HepG2 (cell line): ENCODE measurements around the gene TOR4A. TPM values are rescaled to one million over a fixed set of nuclear protein-coding genes. Genes with fewer than 3 reads are reported as not detected.

ENCODE experiments used
- ATAC-seq: fragments of 200-7000 bp; cut with Tn5 transposase; 3 replicates; pipeline ENCODE4 v1.9.1; 2020; ENCODE audit warnings: mild to moderate bottlenecking, moderate library complexity
- BruUV-seq: library from RNA; stranded (reverse); fragments of 400-500 nt; replicated peaks from 2 replicates; lab custom pipeline; 2021; lab: Mats Ljungman, UMichigan
- CTCF ChIA-PET: fragments of 300-600 bp; formaldehyde crosslinking; extraction: SDS; loops from one replicate; lab custom pipeline; 2021; ENCODE audit warnings: low total read pairs, inconsistent platforms, low intra/inter-chr PET ratio; lab: Yijun Ruan, JAX
- POLR2A ChIA-PET: fragments of 350-600 bp; sonication (Branson Sonifier 250); formaldehyde crosslinking; loops from one replicate; lab custom pipeline; 2020; ENCODE audit warnings: antibody characterized with exemption, inconsistent platforms; lab: Yijun Ruan, JAX
- DNase-seq: peaks from one replicate; pipeline ENCODE4 v3.0.0-alpha.2; 2015; ENCODE audit warnings: low spot score
- FAIRE-seq: peaks from 3 replicates; lab custom pipeline; 2011; peaks lifted over from hg19 to GRCh38; lab: Jason Lieb, UNC
- H2AFZ ChIP-seq: one replicate; pipeline ENCODE4 v1.6.1; 2011; ENCODE audit warnings: low read length, inconsistent platforms
- H3K27ac ChIP-seq: fragments of 300-600 bp; 3 replicates; pipeline ENCODE4 v1.8.0; 2011; ENCODE audit warnings: mixed run types, mild to moderate bottlenecking, mixed read lengths, low read length, inconsistent platforms; ENCODE audit not compliant: insufficient read depth; ENCODE audit errors: extremely low read length
- H3K27me3 ChIP-seq, 2 experiments: fragments of 200-600 bp in 1 of 2; 2 replicates in 1 of 2; 3 replicates in 1 of 2; pipeline versions ENCODE4 v1.6.0 to v1.8.0; 2011; ENCODE audit warnings: low read length in 2 of 2, mild to moderate bottlenecking in 2 of 2, moderate library complexity in 2 of 2, inconsistent platforms in 1 of 2; ENCODE audit not compliant: insufficient read depth in 2 of 2, control insufficient read depth in 1 of 2
- H3K36me3 ChIP-seq, 2 experiments: fragments of 200-600 bp in 1 of 2; replicated peaks in 1 of 2; 2 replicates in 1 of 2; 3 replicates in 1 of 2; pipeline versions ENCODE4 v1.5.1 to v1.8.0; 2011; ENCODE audit warnings: low read length in 2 of 2, inconsistent platforms in 1 of 2; ENCODE audit not compliant: insufficient read depth in 2 of 2, control insufficient read depth in 1 of 2
- H3K4me1 ChIP-seq: 2 replicates; pipeline ENCODE4 v1.5.1; 2012; ENCODE audit warnings: low read length, inconsistent platforms; ENCODE audit not compliant: insufficient read depth
- H3K4me2 ChIP-seq: 2 replicates; pipeline ENCODE4 v1.6.0; 2011; ENCODE audit warnings: low read depth, low read length, inconsistent platforms
- H3K4me3 ChIP-seq, 3 experiments: fragments of 200-600 bp in 1 of 3; sonication (generic), shearing (Covaris generic) in 1 of 3; replicated peaks in 1 of 3; 2 replicates each; pipeline ENCODE4 v1.5.1; 2011 to 2016; ENCODE audit warnings: low read length in 3 of 3, inconsistent platforms in 2 of 3, low read depth in 2 of 3, mild to moderate bottlenecking in 2 of 3, control low read depth in 1 of 3, mixed read lengths in 1 of 3; ENCODE audit not compliant: insufficient read depth in 1 of 3
- H3K79me2 ChIP-seq: one replicate; pipeline ENCODE4 v1.6.1; 2011; ENCODE audit warnings: low read length, inconsistent platforms; ENCODE audit not compliant: insufficient read depth
- H3K9ac ChIP-seq: 2 replicates; pipeline ENCODE4 v1.6.0; 2011; ENCODE audit warnings: mild to moderate bottlenecking, low read depth, low read length, inconsistent platforms; ENCODE audit not compliant: insufficient read depth
- H3K9me3 ChIP-seq: 2 replicates; pipeline ENCODE4 v1.5.1; 2012; ENCODE audit warnings: mild to moderate bottlenecking, low read length
- H4K20me1 ChIP-seq: 2 replicates; pipeline ENCODE4 v1.6.0; 2011; ENCODE audit warnings: inconsistent platforms, mild to moderate bottlenecking, low read length, moderate library complexity; ENCODE audit not compliant: insufficient read depth
- JUN ChIP-seq: sonication (generic); formaldehyde crosslinking; IDR thresholded peaks from 2 replicates; pipeline ENCODE4 v1.4.0; 2020; ENCODE audit warnings: mild to moderate bottlenecking, missing genetic modification reagents
- KDM5A ChIP-seq: fragments of 200-600 bp; sonication (generic); IDR thresholded peaks from 2 replicates; pipeline ENCODE4 v1.7.0; 2018; ENCODE audit warnings: antibody characterized with exemption, mild to moderate bottlenecking, low read length, borderline replicate concordance
- NAIF1 ChIP-seq: sonication (generic); formaldehyde crosslinking; IDR thresholded peaks from 2 replicates; pipeline ENCODE4 v1.5.0; 2020; ENCODE audit warnings: mild to moderate bottlenecking, missing genetic modification reagents, borderline replicate concordance
- NFE2 ChIP-seq: sonication (generic); formaldehyde crosslinking; IDR thresholded peaks from 2 replicates; pipeline ENCODE4 v1.4.0; 2020; ENCODE audit warnings: missing genetic modification reagents
- PTBP1 ChIP-seq: fragments of 200-400 bp; formaldehyde crosslinking; IDR thresholded peaks from 2 replicates; pipeline ENCODE4 v1.6.1; 2018; ENCODE audit warnings: low read length, low read depth; ENCODE audit not compliant: poor library complexity, severe bottlenecking
- SIN3A ChIP-seq: IDR thresholded peaks from 2 replicates; pipeline ENCODE4 v1.6.1; 2011; ENCODE audit warnings: low read depth, mild to moderate bottlenecking, control low read depth, low read length, borderline replicate concordance
- SMAD3 ChIP-seq: sonication (generic); formaldehyde crosslinking; IDR thresholded peaks from 2 replicates; pipeline ENCODE4 v1.4.0; 2020; ENCODE audit warnings: missing genetic modification reagents
- TEAD3 ChIP-seq: optimal IDR thresholded peaks from 2 replicates; pipeline ENCODE3; 2016; ENCODE audit warnings: borderline replicate concordance
- ZFP90 ChIP-seq: sonication (generic); formaldehyde crosslinking; IDR thresholded peaks from 2 replicates; pipeline ENCODE4 v1.8.0; 2022; ENCODE audit warnings: missing genetic modification reagents, mild to moderate bottlenecking, inconsistent platforms, borderline replicate concordance
- ZNF549 ChIP-seq: sonication (generic); formaldehyde crosslinking; IDR thresholded peaks from 2 replicates; pipeline ENCODE4 v1.5.0; 2020; ENCODE audit warnings: missing genetic modification reagents
- ZNF589 ChIP-seq: sonication (generic); formaldehyde crosslinking; conservative IDR thresholded peaks from 2 replicates; pipeline ENCODE4 v1.8.0; 2022; ENCODE audit warnings: mild to moderate bottlenecking, moderate library complexity, missing genetic modification reagents
- ZNF790 ChIP-seq: sonication (generic); formaldehyde crosslinking; IDR thresholded peaks from 2 replicates; pipeline ENCODE4 v1.8.0; 2022; ENCODE audit warnings: missing genetic modification reagents, mild to moderate bottlenecking, borderline replicate concordance
- ZNF850 ChIP-seq: sonication (generic); formaldehyde crosslinking; conservative IDR thresholded peaks from 2 replicates; pipeline ENCODE4 v1.9.0; 2021; ENCODE audit warnings: mild to moderate bottlenecking, missing genetic modification reagents
- ZZZ3 ChIP-seq: sonication (generic); formaldehyde crosslinking; IDR thresholded peaks from 2 replicates; pipeline ENCODE4 v1.4.0; 2020; ENCODE audit warnings: missing genetic modification reagents, mild to moderate bottlenecking, borderline replicate concordance
- WGBS: methylation state at CpG from one replicate; pipeline ENCODE4 v1.1.6; 2017; ENCODE audit warnings: low lambda C conversion rate; 5-methylcytosine and 5-hydroxymethylcytosine counted together
- in situ Hi-C: cut with HindIII; loops from 2 replicates; pipeline ENCODE4 v1.10.0; 2017; ENCODE audit warnings: low pct_unique_long_range_greater_than_20kb; ENCODE audit not compliant: extremely low pct_ligation_motif_present
- intact Hi-C: fragments of 100-400 bp; cut with micrococcal nuclease; formaldehyde crosslinking; loops from one replicate; pipeline ENCODE4 v1.10.0; 2022; ENCODE audit not compliant: unreplicated experiment
- polyA plus RNA-seq, 8 experiments: library from polyadenylated mRNA; depleted of rRNA in 3 of 8; stranded (reverse) in 7 of 8; unstranded in 1 of 8; fragments of >200 nt; fragmentation: Illumina TruSeq in 4 of 8; extraction: Trizol in 4 of 8; gene quantifications; 2 replicates each; pipeline versions ENCODE4 v1.2.1 to v1.2.3, GENCODE V29; 2011 to 2016; ENCODE audit warnings: low read depth in 4 of 8, missing spikeins in 1 of 8, mixed read lengths in 1 of 8; ENCODE audit not compliant: insufficient read depth in 1 of 8
- total RNA-seq, 5 experiments: library from RNA; depleted of rRNA; stranded (reverse); fragments of >200 nt; fragmentation: Illumina TruSeq; extraction: Trizol; gene quantifications; 2 replicates each; pipeline ENCODE4 v1.2.3, GENCODE V29; 2016; ENCODE audit warnings: low read depth in 1 of 5
- TF ChIP-seq, protein P1 (sequence below): fragments of 450-650 bp; IDR thresholded peaks from 2 replicates; pipeline ENCODE4 v1.6.1; 2017; ENCODE audit warnings: mild to moderate bottlenecking
- TF ChIP-seq, protein P2 (sequence below): IDR thresholded peaks from 2 replicates; pipeline ENCODE4 v1.6.1; 2016; ENCODE audit warnings: low read depth, control low read depth
- TF ChIP-seq, protein P3 (sequence below): sonication (generic); formaldehyde crosslinking; IDR thresholded peaks from 2 replicates; pipeline ENCODE4 v1.8.0; 2022; ENCODE audit warnings: missing genetic modification reagents, mild to moderate bottlenecking, moderate library complexity, borderline replicate concordance

The TOR4A gene
- total and polyA plus RNA-seq, 2 of the 13 experiments (the other 11 are each of a cell fraction or from before 2014, with no cell fraction given) = 11.1 to 14.2 TPM

DNA sequence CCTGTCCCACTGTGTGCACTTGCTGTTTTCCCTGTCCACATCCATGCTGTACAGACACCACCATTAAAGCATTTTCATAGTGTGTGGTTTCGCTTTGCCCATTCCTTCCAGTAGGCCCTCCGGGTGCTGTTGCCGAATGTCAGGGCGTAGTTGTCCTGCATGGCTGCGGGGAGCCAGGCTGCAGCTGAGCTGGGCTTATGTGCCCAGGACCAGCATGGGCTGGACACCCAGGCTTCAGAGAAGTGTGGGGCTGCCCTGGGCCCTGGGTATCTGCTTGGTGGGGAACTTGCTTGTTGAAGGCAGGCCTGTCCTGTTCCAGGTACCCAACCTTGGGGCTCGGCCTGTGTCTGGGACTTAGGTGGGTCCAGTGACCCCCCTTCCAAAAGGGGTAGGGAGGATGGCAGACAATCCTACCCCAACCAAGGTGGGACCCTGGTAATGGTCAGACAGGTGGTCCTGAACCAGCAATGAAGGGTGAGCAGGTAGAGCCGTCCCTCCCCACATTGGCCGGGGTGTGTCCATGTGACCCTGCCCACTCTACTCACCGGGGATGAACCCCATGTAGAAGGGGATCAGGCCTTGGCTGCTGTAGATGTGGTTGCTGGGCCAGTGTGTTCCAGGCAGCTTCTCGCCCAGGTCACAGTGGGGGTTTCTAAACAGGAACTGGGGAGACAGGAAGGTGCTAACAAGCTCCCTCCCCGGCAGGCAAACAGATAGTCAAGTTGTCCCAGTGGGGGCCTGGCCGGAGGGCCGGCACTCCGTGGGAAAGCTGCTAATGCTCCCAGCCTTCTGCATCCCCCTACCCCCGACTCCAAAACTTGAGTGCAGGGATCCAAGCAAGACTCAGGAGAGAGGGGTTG, 33.7 kb upstream of the TOR4A start:
- ATAC-seq = peak; percentile 0; the same call in 1 of the 3 replicates
- peak overlapping the region; percentile 99 for H3K4me2 ChIP-seq
- H3K27ac ChIP-seq = no peak overlapping the region
- no peak for FAIRE-seq
- H3K27me3 ChIP-seq = peaks cover 2 to 9% of the 10 kb centered on the region in 2 experiments; a peak in 2 of 5 replicates
- no TSS peak for BruUV-seq
- H3K36me3 ChIP-seq = peaks cover 4 to 19% of the 10 kb centered on the region in 2 experiments; a peak in 4 of 5 replicates
- H4K20me1 ChIP-seq = peaks cover 27% of the 10 kb centered on the region
- peaks cover 64% of the 10 kb centered on the region for H3K4me1 ChIP-seq
- CTCF ChIA-PET = no interaction called here
- in situ Hi-C loops (no loop called here), intact Hi-C loops (no loop called here)
- WGBS = 78% methylated on average over 3 of the region's 15 CpGs
- H2AFZ ChIP-seq = no peak overlapping the region
- POLR2A ChIA-PET = interaction anchor here (1.2 to 7.7 kb wide), 6 partner anchors 10 to 173 kb away, joined by 5 to 317 read pairs (median 5); partner anchors contain the start of genes ANAPC2, NELFB, SAPCD2 and SSNA1
- no peak overlapping the region for H3K9ac ChIP-seq
- H3K79me2 ChIP-seq = peaks cover 28% of the 10 kb centered on the region
- H3K4me3 ChIP-seq = no peak overlapping the region; a peak in 1 of 6 replicates
- no peaks in the 10 kb centered on the region for H3K9me3 ChIP-seq
- no peak for DNase-seq
- TF ChIP-seq TEAD3 (CRISPR knock-in tag) (peak; percentile 36), PTBP1 (no peak), JUN (CRISPR knock-in tag) (no peak), SMAD3 (no peak), ZNF850 (CRISPR knock-in tag) (no peak), NAIF1 (no peak), KDM5A (no peak), ZNF589 (0 out of 2 replicates have a peak, but pooled peaks have one; percentile 36), ZNF549 (CRISPR knock-in tag) (no peak), ZFP90 (CRISPR knock-in tag) (no peak; the same call in 1 of the 2 replicates), NFE2 (CRISPR knock-in tag) (no peak), ZNF790 (CRISPR knock-in tag) (no peak), SIN3A (0 out of 2 replicates have a peak, but pooled peaks have one; percentile 14), ZZZ3 (no peak)
- TF ChIP-seq, protein P1, sequence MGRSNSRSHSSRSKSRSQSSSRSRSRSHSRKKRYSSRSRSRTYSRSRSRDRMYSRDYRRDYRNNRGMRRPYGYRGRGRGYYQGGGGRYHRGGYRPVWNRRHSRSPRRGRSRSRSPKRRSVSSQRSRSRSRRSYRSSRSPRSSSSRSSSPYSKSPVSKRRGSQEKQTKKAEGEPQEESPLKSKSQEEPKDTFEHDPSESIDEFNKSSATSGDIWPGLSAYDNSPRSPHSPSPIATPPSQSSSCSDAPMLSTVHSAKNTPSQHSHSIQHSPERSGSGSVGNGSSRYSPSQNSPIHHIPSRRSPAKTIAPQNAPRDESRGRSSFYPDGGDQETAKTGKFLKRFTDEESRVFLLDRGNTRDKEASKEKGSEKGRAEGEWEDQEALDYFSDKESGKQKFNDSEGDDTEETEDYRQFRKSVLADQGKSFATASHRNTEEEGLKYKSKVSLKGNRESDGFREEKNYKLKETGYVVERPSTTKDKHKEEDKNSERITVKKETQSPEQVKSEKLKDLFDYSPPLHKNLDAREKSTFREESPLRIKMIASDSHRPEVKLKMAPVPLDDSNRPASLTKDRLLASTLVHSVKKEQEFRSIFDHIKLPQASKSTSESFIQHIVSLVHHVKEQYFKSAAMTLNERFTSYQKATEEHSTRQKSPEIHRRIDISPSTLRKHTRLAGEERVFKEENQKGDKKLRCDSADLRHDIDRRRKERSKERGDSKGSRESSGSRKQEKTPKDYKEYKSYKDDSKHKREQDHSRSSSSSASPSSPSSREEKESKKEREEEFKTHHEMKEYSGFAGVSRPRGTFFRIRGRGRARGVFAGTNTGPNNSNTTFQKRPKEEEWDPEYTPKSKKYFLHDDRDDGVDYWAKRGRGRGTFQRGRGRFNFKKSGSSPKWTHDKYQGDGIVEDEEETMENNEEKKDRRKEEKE = no peak
- TF ChIP-seq, protein P2, sequence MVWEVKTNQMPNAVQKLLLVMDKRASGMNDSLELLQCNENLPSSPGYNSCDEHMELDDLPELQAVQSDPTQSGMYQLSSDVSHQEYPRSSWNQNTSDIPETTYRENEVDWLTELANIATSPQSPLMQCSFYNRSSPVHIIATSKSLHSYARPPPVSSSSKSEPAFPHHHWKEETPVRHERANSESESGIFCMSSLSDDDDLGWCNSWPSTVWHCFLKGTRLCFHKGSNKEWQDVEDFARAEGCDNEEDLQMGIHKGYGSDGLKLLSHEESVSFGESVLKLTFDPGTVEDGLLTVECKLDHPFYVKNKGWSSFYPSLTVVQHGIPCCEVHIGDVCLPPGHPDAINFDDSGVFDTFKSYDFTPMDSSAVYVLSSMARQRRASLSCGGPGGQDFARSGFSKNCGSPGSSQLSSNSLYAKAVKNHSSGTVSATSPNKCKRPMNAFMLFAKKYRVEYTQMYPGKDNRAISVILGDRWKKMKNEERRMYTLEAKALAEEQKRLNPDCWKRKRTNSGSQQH (CRISPR knock-in tag) = no peak
- TF ChIP-seq, protein P3, sequence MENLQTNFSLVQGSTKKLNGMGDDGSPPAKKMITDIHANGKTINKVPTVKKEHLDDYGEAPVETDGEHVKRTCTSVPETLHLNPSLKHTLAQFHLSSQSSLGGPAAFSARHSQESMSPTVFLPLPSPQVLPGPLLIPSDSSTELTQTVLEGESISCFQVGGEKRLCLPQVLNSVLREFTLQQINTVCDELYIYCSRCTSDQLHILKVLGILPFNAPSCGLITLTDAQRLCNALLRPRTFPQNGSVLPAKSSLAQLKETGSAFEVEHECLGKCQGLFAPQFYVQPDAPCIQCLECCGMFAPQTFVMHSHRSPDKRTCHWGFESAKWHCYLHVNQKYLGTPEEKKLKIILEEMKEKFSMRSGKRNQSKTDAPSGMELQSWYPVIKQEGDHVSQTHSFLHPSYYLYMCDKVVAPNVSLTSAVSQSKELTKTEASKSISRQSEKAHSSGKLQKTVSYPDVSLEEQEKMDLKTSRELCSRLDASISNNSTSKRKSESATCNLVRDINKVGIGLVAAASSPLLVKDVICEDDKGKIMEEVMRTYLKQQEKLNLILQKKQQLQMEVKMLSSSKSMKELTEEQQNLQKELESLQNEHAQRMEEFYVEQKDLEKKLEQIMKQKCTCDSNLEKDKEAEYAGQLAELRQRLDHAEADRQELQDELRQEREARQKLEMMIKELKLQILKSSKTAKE (CRISPR knock-in tag) = no peak
